WERI-Rb-1 (cell line): ENCODE results near the gene VENTX.
"Not testable (repeated sequence)": the region's sequence is repeated elsewhere in the genome, so short reads cannot be mapped to it uniquely, and the experiment has no call there.

Source experiments
- DNase-seq: peaks from one replicate; pipeline ENCODE4 v3.0.0-alpha.2; 2020
- H3K27ac ChIP-seq: fragments of 250-450 bp; sonication (Bioruptor Pico); 2 replicates; pipeline ENCODE4 v1.5.1; 2020; ENCODE audit warnings: mild to moderate bottlenecking, moderate library complexity
- H3K27me3 ChIP-seq: fragments of 250-450 bp; sonication (Bioruptor Pico); 2 replicates; pipeline ENCODE4 v1.5.1; 2021; ENCODE audit warnings: mild to moderate bottlenecking, low read depth, moderate library complexity; ENCODE audit not compliant: insufficient read depth, severe bottlenecking
- H3K36me3 ChIP-seq: fragments of 250-450 bp; sonication (Bioruptor Pico); 2 replicates; pipeline ENCODE4 v1.5.1; 2020; ENCODE audit warnings: mild to moderate bottlenecking, moderate library complexity
- H3K4me3 ChIP-seq: 2 replicates; pipeline ENCODE4 v1.5.1; 2011; ENCODE audit warnings: low read depth, mild to moderate bottlenecking, control low read depth, low read length
- H3K9me3 ChIP-seq: fragments of 250-450 bp; sonication (Bioruptor Pico); 2 replicates; pipeline ENCODE4 v1.5.1; 2021; ENCODE audit warnings: mild to moderate bottlenecking, moderate library complexity; ENCODE audit not compliant: severe bottlenecking
- TF ChIP-seq, protein P1 (sequence below): IDR thresholded peaks from 2 replicates; pipeline ENCODE4 v1.5.1; 2011; ENCODE audit warnings: low read depth, mild to moderate bottlenecking, control low read depth, inconsistent platforms, low read length

VENTX gene

DNA sequence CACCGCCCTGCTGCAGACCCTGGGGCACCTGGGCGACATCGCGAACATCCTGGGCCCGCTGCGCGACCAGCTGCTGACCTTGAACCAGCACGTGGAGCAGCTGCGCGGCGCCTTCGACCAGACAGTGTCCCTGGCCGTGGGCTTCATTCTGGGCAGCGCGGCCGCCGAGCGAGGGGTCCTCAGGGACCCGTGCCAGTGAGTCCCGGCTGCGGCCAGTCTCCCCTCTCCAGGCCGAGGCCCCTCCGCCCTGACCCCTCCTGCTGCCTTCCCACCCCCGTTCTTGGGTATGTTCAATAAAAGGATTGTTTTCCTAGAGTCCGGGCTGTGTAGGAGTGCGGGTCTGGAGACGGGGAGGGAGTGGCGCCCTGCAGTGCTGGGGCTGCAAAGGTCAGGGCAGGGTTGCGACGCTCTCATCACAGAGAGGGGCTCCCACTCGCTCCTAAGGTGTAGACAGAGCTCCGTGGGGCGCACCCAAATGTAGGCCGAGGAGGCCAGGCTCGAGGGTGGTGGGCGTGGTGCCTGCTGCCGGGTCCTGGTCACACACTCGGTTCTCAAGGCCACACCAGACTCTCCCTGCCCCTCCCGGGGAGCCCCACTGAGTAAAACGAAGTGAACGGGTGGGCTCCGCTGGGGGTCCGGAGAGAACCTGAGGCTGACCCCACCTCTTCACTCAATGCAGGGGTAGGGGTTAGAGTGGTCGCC, 6.3 kb upstream of the VENTX start:
- H3K27me3 ChIP-seq = peaks cover 9% of the 10 kb centered on the region
- H3K27ac ChIP-seq = no peak overlapping the region
- no peaks in the 10 kb centered on the region for H3K36me3 ChIP-seq
- no peak overlapping the region for H3K4me3 ChIP-seq
- TF ChIP-seq, protein P1, sequence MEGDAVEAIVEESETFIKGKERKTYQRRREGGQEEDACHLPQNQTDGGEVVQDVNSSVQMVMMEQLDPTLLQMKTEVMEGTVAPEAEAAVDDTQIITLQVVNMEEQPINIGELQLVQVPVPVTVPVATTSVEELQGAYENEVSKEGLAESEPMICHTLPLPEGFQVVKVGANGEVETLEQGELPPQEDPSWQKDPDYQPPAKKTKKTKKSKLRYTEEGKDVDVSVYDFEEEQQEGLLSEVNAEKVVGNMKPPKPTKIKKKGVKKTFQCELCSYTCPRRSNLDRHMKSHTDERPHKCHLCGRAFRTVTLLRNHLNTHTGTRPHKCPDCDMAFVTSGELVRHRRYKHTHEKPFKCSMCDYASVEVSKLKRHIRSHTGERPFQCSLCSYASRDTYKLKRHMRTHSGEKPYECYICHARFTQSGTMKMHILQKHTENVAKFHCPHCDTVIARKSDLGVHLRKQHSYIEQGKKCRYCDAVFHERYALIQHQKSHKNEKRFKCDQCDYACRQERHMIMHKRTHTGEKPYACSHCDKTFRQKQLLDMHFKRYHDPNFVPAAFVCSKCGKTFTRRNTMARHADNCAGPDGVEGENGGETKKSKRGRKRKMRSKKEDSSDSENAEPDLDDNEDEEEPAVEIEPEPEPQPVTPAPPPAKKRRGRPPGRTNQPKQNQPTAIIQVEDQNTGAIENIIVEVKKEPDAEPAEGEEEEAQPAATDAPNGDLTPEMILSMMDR = no peak
- H3K9me3 ChIP-seq = no peaks in the 10 kb centered on the region
- DNase-seq = no peak

DNA sequence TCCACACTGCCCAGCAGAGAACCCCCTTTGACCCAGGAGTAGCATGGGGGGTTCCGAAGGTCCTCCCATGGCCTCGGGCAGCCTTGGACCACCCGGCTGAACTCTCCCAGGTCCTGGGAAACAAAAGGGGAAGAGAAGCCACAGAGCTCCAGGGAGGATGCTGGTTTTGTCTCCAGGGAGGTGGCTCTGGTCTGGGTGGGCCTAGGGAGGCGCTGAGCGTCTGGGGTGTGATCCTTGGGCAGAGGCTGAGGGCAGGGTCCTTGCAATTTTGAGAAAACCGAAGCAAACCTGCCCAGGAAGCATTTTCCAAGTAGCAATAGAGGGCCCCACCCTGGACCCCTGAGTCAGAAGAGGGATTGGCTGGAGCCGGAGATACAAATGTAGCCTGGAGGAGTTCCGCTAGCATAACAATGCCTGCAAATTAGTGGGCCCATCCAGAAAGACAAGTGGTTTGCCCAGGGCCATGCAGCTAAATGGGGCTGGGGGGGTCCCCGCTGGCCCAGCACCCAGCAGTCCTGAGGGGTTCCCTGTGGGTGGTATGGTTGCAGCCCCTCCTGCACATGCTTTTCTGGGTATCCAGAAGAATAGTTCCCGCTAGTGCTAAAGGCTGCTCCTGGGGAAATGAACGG, 5.6 kb upstream of the VENTX start:
- no peak for DNase-seq
- H3K36me3 ChIP-seq = no peaks in the 10 kb centered on the region
- H3K27me3 ChIP-seq = peaks cover 16% of the 10 kb centered on the region
- TF ChIP-seq, protein P1 = no peak
- no peak overlapping the region for H3K27ac ChIP-seq
- H3K9me3 ChIP-seq = no peaks in the 10 kb centered on the region
- H3K4me3 ChIP-seq = no peak overlapping the region

DNA sequence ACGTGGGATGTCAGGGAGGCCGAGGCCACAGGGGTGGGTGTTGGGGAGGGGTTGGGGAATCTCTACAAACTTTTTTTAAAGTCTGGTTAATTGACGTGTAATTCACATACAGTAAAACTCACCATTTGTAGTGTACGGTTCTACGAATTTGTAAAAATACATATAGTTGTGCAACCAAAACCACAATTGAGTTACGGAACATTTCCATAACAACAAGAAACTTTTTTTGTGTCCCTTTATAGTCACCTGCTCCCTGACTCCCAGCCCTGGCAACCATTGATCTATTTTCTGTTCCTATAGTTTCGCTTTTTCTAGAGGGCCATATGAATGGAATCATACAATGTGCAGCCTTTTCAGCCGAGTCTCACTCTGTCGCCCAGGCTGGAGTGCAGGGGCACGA, 2.9 kb upstream of the VENTX start:
- H3K36me3 ChIP-seq = not testable (repeated sequence)

DNA sequence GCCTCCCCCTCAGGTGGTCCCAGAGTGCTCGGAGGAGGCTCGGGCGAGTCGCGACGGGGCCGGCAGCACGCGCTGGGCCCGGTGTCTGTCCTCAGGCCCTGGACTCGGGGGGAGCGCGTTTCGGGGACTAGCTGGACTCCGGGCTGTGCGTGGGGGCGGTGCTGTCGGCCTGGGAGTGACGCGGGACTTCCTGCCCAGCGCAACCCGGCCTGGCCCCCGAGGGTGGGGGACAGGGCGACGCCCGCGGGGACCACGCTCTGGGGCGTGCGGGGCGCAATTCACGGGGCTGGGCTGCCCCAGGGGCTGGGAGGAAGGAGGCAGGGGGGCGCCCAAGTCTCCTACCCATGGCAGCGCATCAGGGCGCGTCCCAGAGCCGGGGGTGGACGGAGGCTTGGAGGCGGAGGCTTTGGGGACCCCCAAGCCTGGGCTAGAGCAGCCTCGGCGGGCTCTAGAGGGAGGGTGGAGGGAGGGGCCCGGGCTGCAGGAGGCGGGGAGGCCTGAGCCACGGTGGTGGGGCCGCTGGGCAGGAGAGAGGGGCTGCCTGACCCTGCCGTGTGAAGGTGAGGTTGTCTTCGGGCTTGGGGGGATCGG, 2.3 kb upstream of the VENTX start:
- H3K4me3 ChIP-seq = no peak overlapping the region
- TF ChIP-seq, protein P1 = no peak
- H3K27ac ChIP-seq = no peak overlapping the region
- H3K36me3 ChIP-seq = no peaks in the 10 kb centered on the region
- H3K9me3 ChIP-seq = no peaks in the 10 kb centered on the region
- no peak for DNase-seq
- H3K27me3 ChIP-seq = peaks cover 16% of the 10 kb centered on the region

More for the DNA sequence above, 2.9 kb upstream of the VENTX start:
- H3K27ac ChIP-seq, H3K9me3 ChIP-seq, H3K4me3 ChIP-seq, DNase-seq: not testable (repeated sequence)
- peaks cover 16% of the 10 kb centered on the region for H3K27me3 ChIP-seq

DNA sequence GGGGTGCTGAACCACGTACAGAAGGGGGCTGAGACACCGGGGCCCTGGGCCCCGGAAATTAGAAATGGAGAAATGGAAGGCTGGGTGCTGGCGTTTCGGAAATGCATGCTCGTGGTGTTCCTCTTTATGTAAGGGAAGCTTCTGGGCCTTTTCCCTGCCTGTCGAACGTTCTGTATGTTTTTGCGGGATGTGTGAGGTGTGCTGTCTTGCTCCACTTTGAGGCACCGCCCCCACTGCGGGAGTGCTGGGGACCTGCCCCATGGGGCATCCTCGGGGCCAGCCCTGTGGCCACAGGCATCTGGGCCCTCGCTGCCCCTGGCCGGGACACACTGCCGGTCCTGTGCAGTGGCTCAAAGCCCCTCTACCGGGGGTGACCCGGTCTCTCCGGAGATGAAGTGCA, 1.7 kb upstream of the VENTX start:
- Histone ChIP-seq H3K27ac (no peak overlapping the region), H3K27me3 (peaks cover 16% of the 10 kb centered on the region), H3K4me3 (no peak overlapping the region), H3K9me3 (no peaks in the 10 kb centered on the region), H3K36me3 (no peaks in the 10 kb centered on the region)
- no peak for DNase-seq
- TF ChIP-seq, protein P1 = no peak

DNA sequence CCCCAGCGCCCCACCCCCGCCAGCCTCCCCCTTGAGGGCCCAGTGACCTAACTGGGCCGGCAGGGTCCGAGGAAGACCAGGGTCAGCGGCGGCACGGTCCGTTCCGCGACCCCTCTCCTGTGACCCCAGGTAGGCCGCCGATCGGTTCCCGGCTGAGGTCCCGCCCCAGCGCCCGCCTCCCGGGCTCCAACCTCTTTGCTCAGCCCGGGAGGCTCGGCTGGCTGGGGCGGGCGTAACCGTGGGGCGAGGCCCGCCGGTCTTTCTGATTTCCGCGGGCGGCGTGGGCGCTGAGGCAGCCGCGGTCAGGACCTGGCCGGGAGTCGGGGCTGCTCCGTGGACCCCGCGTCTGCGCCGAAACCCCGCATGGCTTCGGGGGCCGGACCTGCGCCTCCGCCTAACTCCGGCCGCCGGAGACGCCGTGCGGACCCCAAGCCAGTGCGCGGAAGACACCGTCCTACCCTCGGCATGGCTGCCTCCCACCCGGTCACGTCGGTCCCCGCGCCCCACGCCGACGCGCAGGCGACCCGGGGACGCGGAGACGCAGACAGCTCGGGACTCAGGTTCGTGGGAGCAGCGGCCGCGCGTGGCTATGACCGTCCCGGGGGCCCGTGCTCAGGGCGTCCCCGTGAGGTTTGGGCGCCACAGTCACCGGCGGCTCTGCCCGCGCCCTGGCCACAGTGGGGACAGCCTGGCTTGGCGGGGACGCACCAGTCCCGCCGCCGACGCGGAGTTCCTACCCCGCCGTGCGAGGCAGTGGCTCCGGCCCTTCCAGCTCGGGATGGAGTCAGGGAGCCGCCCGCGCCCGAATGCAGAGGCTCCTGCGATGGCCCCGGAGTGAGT, 1.0 kb upstream of the VENTX start:
- no peaks in the 10 kb centered on the region for H3K9me3 ChIP-seq
- H3K36me3 ChIP-seq = no peaks in the 10 kb centered on the region
- H3K4me3 ChIP-seq = peak overlapping the region; percentile 44
- no peak overlapping the region for H3K27ac ChIP-seq
- DNase-seq = no peak
- peaks cover 12% of the 10 kb centered on the region for H3K27me3 ChIP-seq
- TF ChIP-seq, protein P1 = no peak
